Brain microvascular endothelial cell (primary cell): ENCODE results near the gene SLC25A48.

ENCODE experiments used
- DNase-seq: peaks from one replicate; pipeline ENCODE4 v3.0.0-alpha.2; 2020
- H3K27ac ChIP-seq: fragments of 250-450 bp; sonication (Bioruptor Pico); 2 replicates; pipeline ENCODE4 v1.5.1; 2020; ENCODE audit warnings: mild to moderate bottlenecking, moderate library complexity
- H3K27me3 ChIP-seq: fragments of 250-450 bp; sonication (Bioruptor Pico); replicated peaks from 2 replicates; pipeline ENCODE4 v1.5.1; 2020; ENCODE audit warnings: mild to moderate bottlenecking
- H3K36me3 ChIP-seq: fragments of 250-450 bp; sonication (Bioruptor Pico); replicated peaks from 2 replicates; pipeline ENCODE4 v1.5.1; 2020; ENCODE audit warnings: mild to moderate bottlenecking
- H3K4me3 ChIP-seq: 2 replicates; pipeline ENCODE4 v1.5.1; 2011; ENCODE audit warnings: low read depth, mild to moderate bottlenecking, control low read depth, low read length, moderate library complexity
- in situ Hi-C: cut with HindIII; loops from 2 replicates; pipeline ENCODE4 v1.10.0; 2017; ENCODE audit warnings: low sequenced_read_pairs, low pct_ligation_motif_present
- TF ChIP-seq, protein P1 (sequence below): IDR thresholded peaks from 2 replicates; pipeline ENCODE4 v1.5.1; 2011; ENCODE audit warnings: low read depth, mild to moderate bottlenecking, moderate library complexity, low read length, control low read depth, inconsistent platforms; ENCODE audit errors: missing control alignments

The SLC25A48 gene

GRCh38 chr5:135839566-135839965, 5.1 kb downstream of the SLC25A48 start:
- Histone ChIP-seq H3K27ac (no peak overlapping the region), H3K27me3 (peaks cover 13% of the 10 kb centered on the region), H3K4me3 (no peak overlapping the region), H3K36me3 (no peaks in the 10 kb centered on the region)
- in situ Hi-C loops: no loop called here
- TF ChIP-seq, protein P1, sequence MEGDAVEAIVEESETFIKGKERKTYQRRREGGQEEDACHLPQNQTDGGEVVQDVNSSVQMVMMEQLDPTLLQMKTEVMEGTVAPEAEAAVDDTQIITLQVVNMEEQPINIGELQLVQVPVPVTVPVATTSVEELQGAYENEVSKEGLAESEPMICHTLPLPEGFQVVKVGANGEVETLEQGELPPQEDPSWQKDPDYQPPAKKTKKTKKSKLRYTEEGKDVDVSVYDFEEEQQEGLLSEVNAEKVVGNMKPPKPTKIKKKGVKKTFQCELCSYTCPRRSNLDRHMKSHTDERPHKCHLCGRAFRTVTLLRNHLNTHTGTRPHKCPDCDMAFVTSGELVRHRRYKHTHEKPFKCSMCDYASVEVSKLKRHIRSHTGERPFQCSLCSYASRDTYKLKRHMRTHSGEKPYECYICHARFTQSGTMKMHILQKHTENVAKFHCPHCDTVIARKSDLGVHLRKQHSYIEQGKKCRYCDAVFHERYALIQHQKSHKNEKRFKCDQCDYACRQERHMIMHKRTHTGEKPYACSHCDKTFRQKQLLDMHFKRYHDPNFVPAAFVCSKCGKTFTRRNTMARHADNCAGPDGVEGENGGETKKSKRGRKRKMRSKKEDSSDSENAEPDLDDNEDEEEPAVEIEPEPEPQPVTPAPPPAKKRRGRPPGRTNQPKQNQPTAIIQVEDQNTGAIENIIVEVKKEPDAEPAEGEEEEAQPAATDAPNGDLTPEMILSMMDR: no peak
- no peak for DNase-seq

DNA sequence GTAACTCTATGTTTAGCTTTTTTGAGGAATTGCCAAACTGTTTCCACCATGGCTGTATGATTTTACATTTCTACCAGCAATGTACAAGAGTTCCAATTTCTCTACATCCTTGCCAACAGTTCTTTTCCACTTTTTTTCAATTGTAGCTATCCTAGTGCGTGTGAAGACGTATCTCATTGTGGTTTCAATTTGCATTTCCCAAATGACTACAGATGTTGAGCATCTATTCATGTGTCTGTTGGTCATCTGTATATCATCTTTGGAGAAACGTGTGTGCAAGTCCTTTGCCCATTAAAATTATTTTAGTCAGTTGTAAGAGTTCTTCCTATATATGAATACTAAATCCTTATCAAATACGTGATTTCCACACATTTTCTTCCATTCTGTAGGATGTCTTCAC, 6.5 kb downstream of the SLC25A48 start:
- DNase-seq: no peak
- in situ Hi-C loops: no loop called here
- TF ChIP-seq, protein P1: no peak
- H3K36me3 ChIP-seq: no peaks in the 10 kb centered on the region
- no peak overlapping the region for H3K27ac ChIP-seq
- peaks cover 3% of the 10 kb centered on the region for H3K27me3 ChIP-seq
- no peak overlapping the region for H3K4me3 ChIP-seq

GRCh38 chr5:135842737-135843136, 8.3 kb downstream of the SLC25A48 start:
- no peak overlapping the region for H3K27ac ChIP-seq
- no peak for DNase-seq
- H3K27me3 ChIP-seq: no peaks in the 10 kb centered on the region
- TF ChIP-seq, protein P1: no peak
- H3K4me3 ChIP-seq: no peak overlapping the region
- in situ Hi-C loops: no loop called here
- no peaks in the 10 kb centered on the region for H3K36me3 ChIP-seq

GRCh38 chr5:135843571-135844337, 9.3 kb downstream of the SLC25A48 start:
- no peaks in the 10 kb centered on the region for H3K27me3 ChIP-seq
- DNase-seq: no peak
- H3K4me3 ChIP-seq: no peak overlapping the region
- TF ChIP-seq, protein P1: no peak
- no peak overlapping the region for H3K27ac ChIP-seq
- H3K36me3 ChIP-seq: no peaks in the 10 kb centered on the region
- in situ Hi-C loops: no loop called here

DNA sequence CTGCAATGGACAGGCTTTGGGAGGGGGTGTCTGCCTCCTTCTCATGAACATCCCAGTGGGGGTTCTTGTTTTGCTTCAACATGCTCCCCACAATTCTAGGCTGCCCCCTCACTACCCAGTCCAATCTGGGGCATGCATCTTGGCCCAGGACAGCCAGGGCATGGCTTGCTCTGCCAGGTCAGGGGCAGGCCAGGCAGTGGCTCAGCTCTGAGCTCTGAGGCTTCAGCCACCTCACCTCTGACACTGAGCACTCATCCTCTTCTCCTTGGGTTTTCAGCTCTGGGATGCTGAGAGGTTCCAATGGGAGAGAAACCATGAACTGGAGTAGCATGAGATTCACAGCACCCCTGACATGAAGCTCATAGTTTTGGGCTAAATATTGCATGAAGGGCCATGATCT, 11.8 kb downstream of the SLC25A48 start:
- in situ Hi-C loops: no loop called here
- H3K27me3 ChIP-seq: no peaks in the 10 kb centered on the region
- no peak for DNase-seq
- no peak overlapping the region for H3K27ac ChIP-seq
- no peak overlapping the region for H3K4me3 ChIP-seq
- no peaks in the 10 kb centered on the region for H3K36me3 ChIP-seq
- TF ChIP-seq, protein P1: no peak

DNA sequence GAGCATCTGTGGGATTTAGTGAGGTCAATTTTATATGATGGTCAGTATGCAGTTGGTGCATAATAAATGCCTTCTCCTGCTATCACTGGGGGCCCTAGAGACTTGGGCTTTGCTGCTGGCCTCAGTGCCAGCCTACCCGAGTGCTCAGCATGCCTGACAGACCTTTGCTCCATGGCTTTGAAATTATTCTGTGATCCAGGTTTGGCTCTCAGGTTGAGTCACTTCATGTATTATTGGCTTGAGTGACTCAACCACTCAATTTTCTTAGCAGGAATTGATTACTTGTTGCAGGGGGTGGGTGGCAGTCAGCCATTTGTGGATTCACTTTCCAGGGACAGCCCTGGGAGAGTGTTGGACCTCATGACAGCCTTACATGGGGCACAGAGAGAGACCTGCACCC, 13.5 kb downstream of the SLC25A48 start:
- Histone ChIP-seq H3K36me3 (no peaks in the 10 kb centered on the region), H3K27me3 (no peaks in the 10 kb centered on the region), H3K4me3 (no peak overlapping the region), H3K27ac (no peak overlapping the region)
- DNase-seq: no peak
- in situ Hi-C loops: no loop called here
- TF ChIP-seq, protein P1: no peak
